NCI-H460 (cell line): ENCODE measurements around the gene PPM1L. TPM values are rescaled to one million over a fixed set of nuclear protein-coding genes. Genes with fewer than 3 reads are reported as not detected.

ENCODE experiments used
- DNase-seq: peaks from one replicate; pipeline ENCODE4 v3.0.0-alpha.2; 2016; ENCODE audit warnings: low read depth; ENCODE audit errors: extremely low read depth
- total RNA-seq: library from RNA; depleted of rRNA; stranded (reverse); fragments of >200 nt; shearing (Covaris generic); gene quantifications from 2 replicates; pipeline ENCODE4 v1.2.3, GENCODE V29; 2014

The PPM1L gene
- total RNA-seq, 1 experiment from 2014 or later = 0.79 TPM

GRCh38 chr3:160919942-160920341 is 163.9 kb downstream of the PPM1L start:
- DNase-seq = no peak

DNA sequence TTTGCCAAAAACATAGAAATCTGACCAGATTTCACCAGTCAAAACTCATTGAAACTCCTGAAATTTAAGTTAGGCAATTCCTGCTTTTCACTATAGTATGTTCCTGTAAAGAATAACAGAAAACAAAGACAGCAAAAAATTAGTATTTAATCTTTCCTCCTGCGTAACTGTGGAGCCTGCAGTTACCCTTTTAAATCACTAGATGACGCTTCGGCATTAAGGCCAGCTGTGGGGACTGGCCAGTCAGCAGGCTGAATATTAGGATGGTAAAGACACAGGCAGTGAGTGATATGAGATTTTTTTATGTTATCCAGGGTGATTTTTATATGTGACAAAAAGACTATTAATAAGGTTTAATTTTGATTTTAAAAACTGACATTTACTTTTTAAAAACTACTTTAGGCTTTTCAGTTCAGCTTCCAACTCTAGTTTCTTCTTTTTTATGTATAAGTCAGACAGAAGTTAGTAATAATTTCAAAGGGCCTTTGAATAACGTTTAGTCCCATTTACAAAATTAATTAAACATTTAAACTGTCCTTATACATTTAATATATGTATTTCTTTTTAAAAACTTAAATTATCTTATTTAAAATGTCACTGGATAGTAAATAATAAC is 165.1 kb downstream of the PPM1L start:
- DNase-seq = peak; percentile 27

- no peak for DNase-seq
These were observed 168.7 kb downstream of the PPM1L start for GRCh38 chr3:160924776-160925175.

DNA sequence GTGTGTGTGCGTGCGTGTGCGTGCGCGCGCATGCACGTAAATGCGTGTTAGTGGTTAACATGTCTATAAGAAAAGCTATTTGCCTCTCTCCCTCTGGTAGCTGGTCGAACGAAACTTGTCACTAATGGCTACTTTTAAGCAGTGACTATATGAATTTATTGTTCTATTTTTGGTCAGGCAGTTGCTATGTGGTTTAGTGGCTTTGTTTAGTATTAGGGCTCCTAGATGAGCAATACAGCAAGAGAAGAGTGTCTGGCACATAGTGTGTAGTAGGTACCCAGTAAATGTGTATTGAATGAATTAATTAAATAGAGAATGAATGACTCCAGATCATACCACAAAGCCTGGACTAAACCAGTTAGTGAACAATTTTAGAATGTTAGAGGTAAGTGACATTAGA is 171.6 kb downstream of the PPM1L start:
- no peak for DNase-seq

DNA sequence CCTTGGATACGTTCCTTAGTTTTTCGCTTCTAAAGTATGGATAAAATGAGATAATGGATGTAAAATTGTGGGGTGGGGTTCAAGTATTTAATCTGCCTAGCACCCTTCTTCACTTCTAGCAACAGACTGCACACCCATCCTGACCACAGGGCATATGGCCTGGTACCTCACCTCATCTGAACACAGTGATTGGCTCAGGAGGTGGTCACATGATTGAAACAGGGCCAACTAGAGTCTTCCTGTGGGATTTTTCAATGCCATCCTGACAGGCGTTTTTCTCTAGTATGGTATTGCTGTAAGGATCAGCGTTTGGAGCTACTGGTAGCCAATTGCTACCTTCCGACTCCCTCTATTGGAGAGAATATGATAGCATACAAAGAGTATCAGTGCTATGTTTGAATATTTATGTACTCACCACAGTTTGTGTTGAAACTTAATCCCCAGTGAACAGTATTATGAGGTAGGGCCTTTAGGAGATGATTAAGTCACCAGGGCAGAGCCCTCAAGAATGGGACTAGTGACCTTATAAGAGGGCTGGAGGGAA is 172.2 kb downstream of the PPM1L start:
- no peak for DNase-seq

DNA sequence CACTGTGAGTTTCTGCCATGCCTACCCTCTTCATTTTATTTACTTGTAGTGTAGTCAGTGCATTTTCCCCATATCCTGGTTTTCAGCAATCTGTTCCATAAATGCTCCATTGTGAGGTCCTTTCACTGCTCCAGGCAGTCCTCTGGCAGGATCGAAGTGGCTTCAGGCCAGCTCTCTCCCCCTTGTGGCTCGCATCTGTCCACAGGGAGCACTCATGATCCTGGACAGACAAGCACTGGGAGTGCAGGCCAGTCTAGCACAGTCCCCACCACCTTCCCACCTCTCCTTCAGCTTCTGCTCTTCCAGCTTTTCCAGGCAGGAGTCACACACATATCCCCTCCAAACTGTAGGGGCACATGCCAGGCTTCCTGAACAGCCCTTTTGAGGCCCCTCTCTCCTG is 173.6 kb downstream of the PPM1L start:
- no peak for DNase-seq

- no peak for DNase-seq
These were observed 175.4 kb downstream of the PPM1L start for GRCh38 chr3:160931474-160931873.

GRCh38 chr3:160935413-160936095 is 179.5 kb downstream of the PPM1L start:
- DNase-seq = no peak

GRCh38 chr3:160941885-160942494 is 186.0 kb downstream of the PPM1L start:
- DNase-seq = peak; percentile 58

- no peak for DNase-seq
These were observed 188.0 kb downstream of the PPM1L start for GRCh38 chr3:160943996-160944395.

- no peak for DNase-seq
These were observed 189.3 kb downstream of the PPM1L start for GRCh38 chr3:160945336-160945735.

GRCh38 chr3:160948273-160948672 is 192.2 kb downstream of the PPM1L start:
- no peak for DNase-seq

DNA sequence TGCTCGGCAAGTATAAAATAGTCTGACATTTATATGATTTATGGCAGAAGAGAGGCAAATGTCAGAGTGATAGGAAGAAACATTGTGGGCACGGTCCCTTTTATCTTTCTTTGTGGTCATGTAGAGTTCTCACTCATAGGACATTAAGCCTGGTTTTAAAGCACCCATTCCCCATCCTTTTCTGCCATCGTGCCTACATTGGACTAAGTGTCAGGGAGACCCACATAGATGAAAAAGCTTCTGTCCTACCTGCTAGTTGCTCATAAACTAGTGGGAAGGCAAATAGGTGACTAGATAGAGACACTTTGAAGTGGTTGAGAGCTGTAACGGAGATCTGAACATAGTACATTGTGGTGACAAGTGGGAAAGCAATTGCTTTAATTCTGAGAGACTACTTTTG is 193.4 kb downstream of the PPM1L start:
- DNase-seq = no peak

DNA sequence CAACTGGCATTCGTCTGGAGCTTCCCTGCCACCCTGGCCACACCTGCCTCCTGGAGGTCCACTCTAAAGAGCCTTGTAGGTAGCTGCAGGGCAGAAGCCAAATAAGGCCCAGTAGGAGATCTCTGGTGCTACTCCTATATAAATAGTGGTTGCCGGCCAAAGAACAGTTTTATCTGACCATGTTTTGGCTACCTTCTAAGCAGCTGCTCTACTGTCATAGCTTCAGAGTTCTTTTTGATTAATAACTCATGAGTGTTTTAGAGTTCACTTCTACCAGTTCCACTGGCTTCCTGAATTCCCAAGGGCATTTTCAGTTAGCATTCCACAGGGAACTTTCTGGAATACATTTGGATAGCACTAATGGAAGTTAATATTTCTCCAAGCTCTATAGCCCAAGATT is 194.5 kb downstream of the PPM1L start:
- DNase-seq = no peak

GRCh38 chr3:160950954-160951353 is 194.9 kb downstream of the PPM1L start:
- no peak for DNase-seq

GRCh38 chr3:160951642-160952487 is 195.8 kb downstream of the PPM1L start:
- no peak for DNase-seq

DNA sequence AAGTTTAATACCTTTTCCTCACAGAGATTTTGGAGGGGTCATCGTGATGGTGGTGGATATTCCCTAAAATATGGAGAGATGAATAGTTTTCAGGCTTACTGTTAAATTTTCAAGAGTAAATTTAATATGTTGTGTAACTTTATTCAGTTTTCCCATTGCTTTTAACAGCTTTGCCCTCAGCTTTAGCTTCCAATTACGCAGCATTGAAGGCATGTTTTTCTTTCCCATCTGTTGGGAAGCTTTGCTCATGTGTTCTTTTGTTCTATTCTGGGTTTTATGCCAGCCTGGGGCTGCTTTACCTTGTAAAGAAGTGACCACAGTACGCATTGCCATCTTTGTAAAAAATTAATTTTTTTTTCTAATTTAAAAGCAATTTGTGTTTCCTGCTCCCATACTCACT is 197.7 kb downstream of the PPM1L start:
- no peak for DNase-seq

DNA sequence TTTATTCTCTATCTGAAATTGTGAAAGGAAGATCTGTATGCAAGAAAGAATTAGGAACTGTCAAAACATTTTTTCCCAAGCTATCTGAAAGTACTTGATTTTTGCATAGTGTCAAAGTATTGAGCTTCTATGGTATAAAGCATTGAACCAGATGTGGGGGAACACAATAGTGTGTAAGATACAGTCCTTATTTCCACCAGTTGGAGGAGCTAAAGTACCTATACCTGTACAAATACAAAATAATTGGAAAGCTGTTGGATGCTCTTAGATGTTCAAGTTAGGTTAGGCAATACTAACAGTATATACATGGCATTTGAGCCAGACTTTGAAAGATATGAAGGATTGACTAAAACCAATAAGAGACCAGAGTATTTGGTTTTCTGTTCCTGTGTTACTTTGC is 200.8 kb downstream of the PPM1L start:
- DNase-seq = no peak

DNA sequence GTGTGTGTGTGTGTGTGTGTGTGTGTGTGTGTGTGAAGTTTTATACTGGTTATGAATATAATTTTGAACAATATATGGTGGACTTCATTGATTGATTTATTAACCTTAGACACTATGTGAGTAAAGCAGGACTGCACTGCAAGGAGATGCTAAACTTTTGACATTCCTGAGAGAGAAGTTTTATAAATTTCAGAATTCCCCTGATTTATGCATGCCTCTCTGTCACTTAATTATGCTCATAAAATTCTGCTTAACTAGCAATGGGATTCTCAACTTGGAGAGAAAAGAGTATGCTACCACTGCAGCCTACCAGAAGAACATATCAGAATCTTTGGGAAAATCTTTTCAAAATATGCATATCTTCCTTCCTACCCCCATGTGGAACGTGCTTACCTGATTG is 204.5 kb downstream of the PPM1L start:
- no peak for DNase-seq

- DNase-seq = no peak
These were observed 207.9 kb downstream of the PPM1L start for GRCh38 chr3:160963949-160964348.

DNA sequence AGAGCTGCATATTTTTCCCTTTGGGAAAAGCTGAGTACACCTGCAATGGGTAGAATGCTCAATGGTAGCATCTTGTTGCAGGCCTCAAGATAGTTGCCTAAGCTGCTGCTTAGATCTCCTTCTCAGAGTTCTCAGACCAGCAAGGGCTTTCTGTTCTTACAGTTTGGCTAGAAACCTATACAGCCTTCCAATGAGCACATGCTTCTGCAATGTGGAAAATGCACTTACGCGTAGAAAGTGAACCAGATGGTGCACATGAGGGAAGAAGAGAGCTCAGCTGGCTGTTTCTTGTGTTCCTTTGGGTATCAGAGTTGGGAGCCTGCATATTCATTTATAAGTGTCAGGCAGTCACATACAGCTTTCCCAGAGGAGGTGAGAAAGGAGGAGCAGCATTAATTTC is 212.7 kb downstream of the PPM1L start:
- no peak for DNase-seq
